HepG2 (cell line): ENCODE measurements around the gene PDGFB. TPM values are rescaled to one million over a fixed set of nuclear protein-coding genes. Genes with fewer than 3 reads are reported as not detected.

Source experiments
- ATAC-seq: fragments of 200-7000 bp; cut with Tn5 transposase; 3 replicates; pipeline ENCODE4 v1.9.1; 2020; ENCODE audit warnings: mild to moderate bottlenecking, moderate library complexity
- BruUV-seq: library from RNA; stranded (reverse); fragments of 400-500 nt; replicated peaks from 2 replicates; lab custom pipeline; 2021; lab: Mats Ljungman, UMichigan
- CTCF ChIA-PET: fragments of 300-600 bp; formaldehyde crosslinking; extraction: SDS; loops from one replicate; lab custom pipeline; 2021; ENCODE audit warnings: low total read pairs, inconsistent platforms, low intra/inter-chr PET ratio; lab: Yijun Ruan, JAX
- POLR2A ChIA-PET: fragments of 350-600 bp; sonication (Branson Sonifier 250); formaldehyde crosslinking; loops from one replicate; lab custom pipeline; 2020; ENCODE audit warnings: antibody characterized with exemption, inconsistent platforms; lab: Yijun Ruan, JAX
- DNase-seq: peaks from one replicate; pipeline ENCODE4 v3.0.0-alpha.2; 2015; ENCODE audit warnings: low spot score
- FAIRE-seq: peaks from 3 replicates; lab custom pipeline; 2011; peaks lifted over from hg19 to GRCh38; lab: Jason Lieb, UNC
- H2AFZ ChIP-seq: one replicate; pipeline ENCODE4 v1.6.1; 2011; ENCODE audit warnings: low read length, inconsistent platforms
- H3K27ac ChIP-seq: fragments of 300-600 bp; 3 replicates; pipeline ENCODE4 v1.8.0; 2011; ENCODE audit warnings: mixed run types, mild to moderate bottlenecking, mixed read lengths, low read length, inconsistent platforms; ENCODE audit not compliant: insufficient read depth; ENCODE audit errors: extremely low read length
- H3K27me3 ChIP-seq, 2 experiments: fragments of 200-600 bp in 1 of 2; 2 replicates in 1 of 2; 3 replicates in 1 of 2; pipeline versions ENCODE4 v1.6.0 to v1.8.0; 2011; ENCODE audit warnings: low read length in 2 of 2, mild to moderate bottlenecking in 2 of 2, moderate library complexity in 2 of 2, inconsistent platforms in 1 of 2; ENCODE audit not compliant: insufficient read depth in 2 of 2, control insufficient read depth in 1 of 2
- H3K36me3 ChIP-seq, 2 experiments: fragments of 200-600 bp in 1 of 2; replicated peaks in 1 of 2; 2 replicates in 1 of 2; 3 replicates in 1 of 2; pipeline versions ENCODE4 v1.5.1 to v1.8.0; 2011; ENCODE audit warnings: low read length in 2 of 2, inconsistent platforms in 1 of 2; ENCODE audit not compliant: insufficient read depth in 2 of 2, control insufficient read depth in 1 of 2
- H3K4me1 ChIP-seq: 2 replicates; pipeline ENCODE4 v1.5.1; 2012; ENCODE audit warnings: low read length, inconsistent platforms; ENCODE audit not compliant: insufficient read depth
- H3K4me2 ChIP-seq: 2 replicates; pipeline ENCODE4 v1.6.0; 2011; ENCODE audit warnings: low read depth, low read length, inconsistent platforms
- H3K4me3 ChIP-seq, 3 experiments: fragments of 200-600 bp in 1 of 3; sonication (generic), shearing (Covaris generic) in 1 of 3; replicated peaks in 1 of 3; 2 replicates each; pipeline ENCODE4 v1.5.1; 2011 to 2016; ENCODE audit warnings: low read length in 3 of 3, inconsistent platforms in 2 of 3, low read depth in 2 of 3, mild to moderate bottlenecking in 2 of 3, control low read depth in 1 of 3, mixed read lengths in 1 of 3; ENCODE audit not compliant: insufficient read depth in 1 of 3
- H3K79me2 ChIP-seq: one replicate; pipeline ENCODE4 v1.6.1; 2011; ENCODE audit warnings: low read length, inconsistent platforms; ENCODE audit not compliant: insufficient read depth
- H3K9ac ChIP-seq: 2 replicates; pipeline ENCODE4 v1.6.0; 2011; ENCODE audit warnings: mild to moderate bottlenecking, low read depth, low read length, inconsistent platforms; ENCODE audit not compliant: insufficient read depth
- H3K9me3 ChIP-seq: 2 replicates; pipeline ENCODE4 v1.5.1; 2012; ENCODE audit warnings: mild to moderate bottlenecking, low read length
- H4K20me1 ChIP-seq: 2 replicates; pipeline ENCODE4 v1.6.0; 2011; ENCODE audit warnings: inconsistent platforms, mild to moderate bottlenecking, low read length, moderate library complexity; ENCODE audit not compliant: insufficient read depth
- ARID4A ChIP-seq: sonication (generic); formaldehyde crosslinking; IDR thresholded peaks from 2 replicates; pipeline ENCODE4 v1.5.0; 2020; ENCODE audit warnings: mild to moderate bottlenecking, missing genetic modification reagents, borderline replicate concordance
- ELF3 ChIP-seq: IDR thresholded peaks from 2 replicates; pipeline ENCODE4 v1.6.1; 2016; ENCODE audit warnings: missing genetic modification reagents, missing compliant biosample characterization
- KDM4B ChIP-seq: sonication (generic); formaldehyde crosslinking; IDR thresholded peaks from 2 replicates; pipeline ENCODE4 v1.4.0; 2020; ENCODE audit warnings: missing genetic modification reagents
- MTA3 ChIP-seq: sonication (generic); formaldehyde crosslinking; IDR thresholded peaks from 2 replicates; pipeline ENCODE4 v1.4.0; 2020; ENCODE audit warnings: missing genetic modification reagents
- ZBTB38 ChIP-seq: sonication (generic); formaldehyde crosslinking; IDR thresholded peaks from 2 replicates; pipeline ENCODE4 v1.5.1; 2020; ENCODE audit warnings: mild to moderate bottlenecking, missing genetic modification reagents
- WGBS: methylation state at CpG from one replicate; pipeline ENCODE4 v1.1.6; 2017; ENCODE audit warnings: low lambda C conversion rate; 5-methylcytosine and 5-hydroxymethylcytosine counted together
- in situ Hi-C: cut with HindIII; loops from 2 replicates; pipeline ENCODE4 v1.10.0; 2017; ENCODE audit warnings: low pct_unique_long_range_greater_than_20kb; ENCODE audit not compliant: extremely low pct_ligation_motif_present
- intact Hi-C: fragments of 100-400 bp; cut with micrococcal nuclease; formaldehyde crosslinking; loops from one replicate; pipeline ENCODE4 v1.10.0; 2022; ENCODE audit not compliant: unreplicated experiment
- polyA plus RNA-seq, 8 experiments: library from polyadenylated mRNA; depleted of rRNA in 3 of 8; stranded (reverse) in 7 of 8; unstranded in 1 of 8; fragments of >200 nt; fragmentation: Illumina TruSeq in 4 of 8; extraction: Trizol in 4 of 8; gene quantifications; 2 replicates each; pipeline versions ENCODE4 v1.2.1 to v1.2.3, GENCODE V29; 2011 to 2016; ENCODE audit warnings: low read depth in 4 of 8, missing spikeins in 1 of 8, mixed read lengths in 1 of 8; ENCODE audit not compliant: insufficient read depth in 1 of 8
- total RNA-seq, 5 experiments: library from RNA; depleted of rRNA; stranded (reverse); fragments of >200 nt; fragmentation: Illumina TruSeq; extraction: Trizol; gene quantifications; 2 replicates each; pipeline ENCODE4 v1.2.3, GENCODE V29; 2016; ENCODE audit warnings: low read depth in 1 of 5

PDGFB gene
- total and polyA plus RNA-seq, 2 of the 13 experiments (the other 11 are each of a cell fraction or from before 2014, with no cell fraction given): 1.4 to 10.1 TPM

- TF ChIP-seq ARID4A (CRISPR knock-in tag) (peak; percentile 78; the same call in 1 of the 2 replicates), ELF3 (CRISPR knock-in tag) (peak; percentile 100), MTA3 (CRISPR knock-in tag) (no peak)
Measured at GRCh38 chr22:39230261-39231196, 14.3 kb downstream of the PDGFB start (continued).

- no peak overlapping the region for H3K4me2 ChIP-seq
- H3K9me3 ChIP-seq: no peaks in the 10 kb centered on the region
- CTCF ChIA-PET: no interaction called here
- DNase-seq: no peak
- H3K4me1 ChIP-seq: peaks cover 21% of the 10 kb centered on the region
- H3K79me2 ChIP-seq: no peaks in the 10 kb centered on the region
- no peak overlapping the region for H3K27ac ChIP-seq
- POLR2A ChIA-PET: interaction anchor here (0.7 to 3.1 kb wide), 8 partner anchors 11 to 290 kb away, joined by 3 to 41 read pairs (median 4); partner anchors contain the start of genes ATF4, PDGFB and RPL3
- WGBS: 91% methylated on average over 14 of the region's 14 CpGs
- H3K4me3 ChIP-seq: no peak overlapping the region
- TF ChIP-seq ZBTB38 (CRISPR knock-in tag): 0 out of 2 replicates have a peak, but pooled peaks have one; percentile 5
- no peak for TF ChIP-seq KDM4B (CRISPR knock-in tag)
- TF ChIP-seq, all 625 proteins: peak for 1
- Histone ChIP-seq H3K9ac (no peak overlapping the region), H4K20me1 (peaks cover 7% of the 10 kb centered on the region), H3K36me3 (peaks cover 9 to 28% of the 10 kb centered on the region in 2 experiments), H3K27me3 (no peaks in the 10 kb centered on the region), H2AFZ (no peak overlapping the region)
- in situ Hi-C loops: no loop called here
- BruUV-seq: no TSS peak
- ATAC-seq (no peak), FAIRE-seq (no peak)
- intact Hi-C loops: no loop called here
Measured at GRCh38 chr22:39229688-39230260, 15.0 kb downstream of the PDGFB start.
